A673 (cell line): ENCODE data around the gene HYAL3.

Experiments
- EZH2 ChIP-seq: fragments of 200-600 bp; sonication (generic); IDR thresholded peaks from 2 replicates; pipeline ENCODE4 v1.6.1; 2017; ENCODE audit warnings: borderline replicate concordance, low read depth, mild to moderate bottlenecking, mixed read lengths, antibody characterized with exemption, low read length; ENCODE audit not compliant: poor library complexity, severe bottlenecking
- TF ChIP-seq, protein P1 (sequence below): fragments of 300-800, 200-600 bp; sonication (generic); conservative IDR thresholded peaks from 2 replicates; pipeline ENCODE4 v1.5.1; 2017; ENCODE audit warnings: low read depth, mild to moderate bottlenecking, antibody characterized with exemption, low read length, moderate library complexity, mixed read lengths

DNA sequence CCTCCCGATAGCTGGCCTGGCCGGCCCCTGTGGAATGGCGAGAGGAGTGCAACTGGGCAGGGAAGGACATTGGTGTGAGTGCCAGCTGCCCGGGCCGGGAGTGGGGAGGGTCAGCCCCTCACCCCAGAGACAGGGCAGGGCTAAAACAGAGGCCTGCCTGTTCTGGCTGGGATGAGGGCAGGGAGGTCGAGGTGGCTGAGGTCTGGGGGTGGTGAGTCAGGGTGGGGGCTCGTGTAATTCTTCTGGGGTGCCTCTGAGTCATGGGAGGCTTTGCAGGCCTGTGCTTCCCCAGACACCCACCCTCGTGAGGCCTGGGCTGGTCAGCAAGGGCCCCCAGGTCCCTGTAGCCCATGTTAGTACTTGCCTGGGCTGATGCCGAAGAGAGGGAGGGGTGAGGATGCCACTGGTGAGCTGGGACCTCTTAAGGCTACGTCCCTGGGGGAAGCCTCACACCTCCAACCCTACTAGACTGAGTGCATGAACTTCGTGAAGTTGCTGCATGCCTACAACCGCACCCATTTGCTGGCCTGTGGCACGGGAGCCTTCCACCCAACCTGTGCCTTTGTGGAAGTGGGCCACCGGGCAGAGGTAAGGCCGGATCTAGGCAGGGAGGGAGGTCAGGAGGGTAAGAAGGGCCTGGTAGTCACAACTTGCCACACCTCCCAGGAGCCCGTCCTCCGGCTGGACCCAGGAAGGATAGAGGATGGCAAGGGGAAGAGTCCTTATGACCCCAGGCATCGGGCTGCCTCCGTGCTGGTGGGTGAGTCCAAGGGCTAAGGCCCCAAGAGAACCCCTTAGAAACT lies 28.6 kb downstream of the HYAL3 start:
- TF ChIP-seq, protein P1, sequence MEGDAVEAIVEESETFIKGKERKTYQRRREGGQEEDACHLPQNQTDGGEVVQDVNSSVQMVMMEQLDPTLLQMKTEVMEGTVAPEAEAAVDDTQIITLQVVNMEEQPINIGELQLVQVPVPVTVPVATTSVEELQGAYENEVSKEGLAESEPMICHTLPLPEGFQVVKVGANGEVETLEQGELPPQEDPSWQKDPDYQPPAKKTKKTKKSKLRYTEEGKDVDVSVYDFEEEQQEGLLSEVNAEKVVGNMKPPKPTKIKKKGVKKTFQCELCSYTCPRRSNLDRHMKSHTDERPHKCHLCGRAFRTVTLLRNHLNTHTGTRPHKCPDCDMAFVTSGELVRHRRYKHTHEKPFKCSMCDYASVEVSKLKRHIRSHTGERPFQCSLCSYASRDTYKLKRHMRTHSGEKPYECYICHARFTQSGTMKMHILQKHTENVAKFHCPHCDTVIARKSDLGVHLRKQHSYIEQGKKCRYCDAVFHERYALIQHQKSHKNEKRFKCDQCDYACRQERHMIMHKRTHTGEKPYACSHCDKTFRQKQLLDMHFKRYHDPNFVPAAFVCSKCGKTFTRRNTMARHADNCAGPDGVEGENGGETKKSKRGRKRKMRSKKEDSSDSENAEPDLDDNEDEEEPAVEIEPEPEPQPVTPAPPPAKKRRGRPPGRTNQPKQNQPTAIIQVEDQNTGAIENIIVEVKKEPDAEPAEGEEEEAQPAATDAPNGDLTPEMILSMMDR, result no peak
- no peak for TF ChIP-seq EZH2
